GM12878 (cell line): Measurements from ENCODE around the gene ZNF836. TPM values are rescaled to one million over a fixed set of nuclear protein-coding genes. Genes with fewer than 3 reads are reported as not detected.

Experiments
- ATAC-seq: fragments of 200-7000 bp; cut with Tn5 transposase; 3 replicates; pipeline ENCODE4 v1.9.1; 2020; ENCODE audit warnings: mild to moderate bottlenecking, moderate library complexity
- BruUV-seq: library from RNA; stranded (reverse); fragments of 400-500 nt; replicated peaks from 2 replicates; lab custom pipeline; 2021; lab: Mats Ljungman, UMichigan
- CTCF ChIA-PET: fragments of 300-600 bp; sonication (Branson Sonifier 250); formaldehyde crosslinking; extraction: SDS; loops from one replicate; lab custom pipeline; 2021; ENCODE audit warnings: inconsistent platforms; lab: Yijun Ruan, JAX
- POLR2A ChIA-PET: fragments of 350-600 bp; formaldehyde crosslinking; extraction: SDS; loops from one replicate; lab custom pipeline; 2021; ENCODE audit warnings: inconsistent platforms; lab: Charles Lee
- RAD21 ChIA-PET: fragments of 300-600 bp; sonication (Branson Sonifier 250); formaldehyde crosslinking; loops from one replicate; lab custom pipeline; 2023; ENCODE audit warnings: antibody characterized with exemption; ENCODE audit not compliant: unreplicated experiment; lab: Charles Lee
- SMC1A ChIA-PET: fragments of 300-600 bp; sonication (Branson Sonifier 250); formaldehyde crosslinking; loops from one replicate; lab custom pipeline; 2023; ENCODE audit not compliant: unreplicated experiment, uncharacterized antibody; lab: Charles Lee
- DNase-seq: peaks from one replicate; pipeline ENCODE4 v3.0.0-alpha.2; 2011; ENCODE audit warnings: low read depth, low spot score
- FAIRE-seq: peaks from 3 replicates; lab custom pipeline; 2011; peaks lifted over from hg19 to GRCh38; lab: Jason Lieb, UNC
- H2AFZ ChIP-seq: 2 replicates; pipeline ENCODE4 v1.6.0; 2011; ENCODE audit warnings: low read depth, low read length, control low read depth; ENCODE audit not compliant: control insufficient read depth
- H3K27ac ChIP-seq: 2 replicates; pipeline ENCODE4 v1.5.1; 2011; ENCODE audit warnings: control low read depth; ENCODE audit not compliant: control insufficient read depth, insufficient read depth
- H3K27me3 ChIP-seq, 2 experiments: replicated peaks in 1 of 2; 2 replicates each; pipeline versions ENCODE4 v1.6.0 to v1.6.1; 2011; ENCODE audit warnings: low read length in 1 of 2; ENCODE audit not compliant: control insufficient read depth in 2 of 2, insufficient read depth in 2 of 2
- H3K36me3 ChIP-seq, 2 experiments: 2 replicates each; pipeline ENCODE4 v1.5.1; 2011; ENCODE audit warnings: low read length in 1 of 2; ENCODE audit not compliant: control insufficient read depth in 2 of 2, insufficient read depth in 2 of 2
- H3K4me1 ChIP-seq: 2 replicates; pipeline ENCODE4 v1.6.1; 2011; ENCODE audit warnings: mild to moderate bottlenecking, low read length, moderate library complexity, mixed read lengths; ENCODE audit not compliant: control insufficient read depth, insufficient read depth
- H3K4me2 ChIP-seq: 2 replicates; pipeline ENCODE4 v1.6.0; 2011; ENCODE audit warnings: control low read depth; ENCODE audit not compliant: control insufficient read depth, insufficient read depth
- H3K4me3 ChIP-seq: fragments of 200-600 bp; sonication (generic); 2 replicates; pipeline ENCODE4 v1.5.1; 2016
- H3K79me2 ChIP-seq: 2 replicates; pipeline ENCODE4 v1.6.0; 2011; ENCODE audit warnings: low read length; ENCODE audit not compliant: control insufficient read depth, insufficient read depth
- H3K9ac ChIP-seq: 2 replicates; pipeline ENCODE4 v1.8.0; 2011; ENCODE audit warnings: low read length, control low read depth, mixed read lengths; ENCODE audit not compliant: control insufficient read depth, insufficient read depth
- H3K9me3 ChIP-seq: replicated peaks from 3 replicates; pipeline ENCODE4 v1.5.1; 2011; ENCODE audit warnings: mild to moderate bottlenecking, low read length; ENCODE audit not compliant: control insufficient read depth, insufficient read depth
- H4K20me1 ChIP-seq: 2 replicates; pipeline ENCODE4 v1.6.0; 2011; ENCODE audit not compliant: control insufficient read depth, insufficient read depth
- BACH1 ChIP-seq: fragments of 450-650 bp; IDR thresholded peaks from 2 replicates; pipeline ENCODE4 v1.6.1; 2017; ENCODE audit warnings: mild to moderate bottlenecking, borderline replicate concordance
- HDAC2 ChIP-seq: fragments of 200-600 bp; sonication (generic); IDR thresholded peaks from 2 replicates; pipeline ENCODE4 v1.6.1; 2017
- NFYB ChIP-seq: IDR thresholded peaks from 2 replicates; pipeline ENCODE4 v1.6.1; 2011; ENCODE audit warnings: low read depth, mild to moderate bottlenecking, low read length, improper control_type of control experiment, moderate library complexity; ENCODE audit not compliant: insufficient read depth
- POLR2A ChIP-seq: IDR thresholded peaks from 2 replicates; pipeline ENCODE4 v1.6.1; 2011; ENCODE audit warnings: low read depth, mild to moderate bottlenecking, low read length
- SMAD5 ChIP-seq: IDR thresholded peaks from 2 replicates; pipeline ENCODE4 v1.6.1; 2016; ENCODE audit warnings: antibody characterized with exemption, low read depth
- SUPT20H ChIP-seq: IDR thresholded peaks from 2 replicates; pipeline ENCODE4 v1.6.1; 2011; ENCODE audit warnings: low read depth, mild to moderate bottlenecking, low read length, moderate library complexity, borderline replicate concordance; ENCODE audit not compliant: control insufficient read depth
- WGBS: methylation state at CpG from one replicate; pipeline ENCODE4 v1.1.6; 2016; ENCODE audit warnings: low lambda C conversion rate; ENCODE audit not compliant: insufficient replicate concordance, insufficient coverage; ENCODE audit errors: missing lambda C conversion rate; 5-methylcytosine and 5-hydroxymethylcytosine counted together
- in situ Hi-C: fragments of 300-500 bp; cut with MboI; formaldehyde crosslinking; loops from 9 replicates; pipeline ENCODE4 v1.14.3; 2018; ENCODE audit warnings: mixed read lengths
- intact Hi-C: fragments of 100-400 bp; cut with micrococcal nuclease; formaldehyde crosslinking; loops from one replicate; pipeline ENCODE4 v1.14.2; 2022; ENCODE audit not compliant: unreplicated experiment
- polyA plus RNA-seq, 11 experiments: library from polyadenylated mRNA; depleted of rRNA in 4 of 11; unstranded in 6 of 11; stranded (reverse) in 5 of 11; fragments of >200 nt; fragmentation: Nextera tagmentation in 4 of 11; fragmentation: Illumina TruSeq in 1 of 11; extraction: Ambion mirVana in 4 of 11; extraction: Trizol in 1 of 11; gene quantifications; 1 replicate in 1 of 11; 2 replicates in 10 of 11; pipeline versions ENCODE4 v1.2.1 to v1.2.3, GENCODE V29; 2011 to 2016; ENCODE audit warnings: inconsistent platforms in 2 of 11, missing spikeins in 2 of 11, low read depth in 1 of 11
- total RNA-seq, 4 experiments: library from RNA; depleted of rRNA in 3 of 4; stranded (reverse); fragments of >200 nt in 3 of 4; fragmentation: Illumina TruSeq in 1 of 4; extraction: Trizol in 1 of 4; gene quantifications; 2 replicates each; pipeline versions ENCODE4 v1.2.1 to v1.2.3, GENCODE V29; 2013 to 2021
- TF ChIP-seq, protein P1 (sequence below): IDR thresholded peaks from 2 replicates; pipeline ENCODE4 v1.6.1; 2011; ENCODE audit warnings: mild to moderate bottlenecking, low read depth, low read length, moderate library complexity; ENCODE audit not compliant: insufficient replicate concordance
- TF ChIP-seq, protein P2 (sequence below): IDR thresholded peaks from 2 replicates; pipeline ENCODE4 v1.6.1; 2012; ENCODE audit warnings: low read depth, low read length, improper control_type of control experiment
- TF ChIP-seq, protein P3 (sequence below): IDR thresholded peaks from 2 replicates; pipeline ENCODE4 v1.6.1; 2012; ENCODE audit warnings: low read depth, low read length, improper control_type of control experiment
- TF ChIP-seq, protein P4 (sequence below): fragments of 450-650 bp; IDR thresholded peaks from 2 replicates; pipeline ENCODE4 v1.6.1; 2017; ENCODE audit warnings: antibody characterized with exemption, mild to moderate bottlenecking, moderate library complexity

ZNF836 gene
- total and polyA plus RNA-seq, 10 of the 15 experiments (the other 5 are each of a cell fraction or from before 2014, with no cell fraction given) = 4.5 to 9.2 (median 6.2) TPM

DNA sequence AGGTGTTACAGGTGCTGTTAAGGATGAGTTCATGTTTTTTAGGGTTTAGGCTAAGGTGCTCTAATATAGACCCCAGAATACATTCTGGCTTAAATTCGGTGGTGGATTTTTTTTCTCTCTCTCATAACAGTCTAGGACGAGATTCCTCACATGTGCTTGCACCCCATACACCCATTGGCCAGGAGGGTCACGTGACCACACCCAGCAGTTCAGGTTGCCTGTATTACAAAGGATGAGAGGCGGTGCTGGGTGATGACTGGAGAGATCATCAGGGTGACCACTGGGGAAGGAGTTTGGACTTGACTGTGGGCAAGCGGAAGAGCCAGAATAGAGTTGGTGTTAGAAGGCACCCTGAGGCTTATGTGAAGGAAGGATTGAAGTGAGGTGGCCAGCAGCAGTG, 46.2 kb upstream of the ZNF836 start:
- no TSS peak for BruUV-seq
- DNase-seq (no peak), ATAC-seq (no peak), FAIRE-seq (no peak)
- POLR2A ChIA-PET = no interaction called here
- H3K9ac ChIP-seq = no peak overlapping the region
- H3K27me3 ChIP-seq = no peaks in the 10 kb centered on the region
- H3K4me2 ChIP-seq = no peak overlapping the region
- H3K36me3 ChIP-seq = peaks cover 59 to 67% of the 10 kb centered on the region in 2 experiments
- RAD21 ChIA-PET = no interaction called here
- no peaks in the 10 kb centered on the region for H4K20me1 ChIP-seq
- WGBS = 100% methylated on average over 5 of the region's 5 CpGs
- in situ Hi-C loops (no loop called here), intact Hi-C loops (no loop called here)
- no peak overlapping the region for H3K4me3 ChIP-seq
- H2AFZ ChIP-seq = no peak overlapping the region
- no peak overlapping the region for H3K27ac ChIP-seq
- CTCF ChIA-PET = no interaction called here
- SMC1A ChIA-PET = no interaction called here
- TF ChIP-seq, protein P1, sequence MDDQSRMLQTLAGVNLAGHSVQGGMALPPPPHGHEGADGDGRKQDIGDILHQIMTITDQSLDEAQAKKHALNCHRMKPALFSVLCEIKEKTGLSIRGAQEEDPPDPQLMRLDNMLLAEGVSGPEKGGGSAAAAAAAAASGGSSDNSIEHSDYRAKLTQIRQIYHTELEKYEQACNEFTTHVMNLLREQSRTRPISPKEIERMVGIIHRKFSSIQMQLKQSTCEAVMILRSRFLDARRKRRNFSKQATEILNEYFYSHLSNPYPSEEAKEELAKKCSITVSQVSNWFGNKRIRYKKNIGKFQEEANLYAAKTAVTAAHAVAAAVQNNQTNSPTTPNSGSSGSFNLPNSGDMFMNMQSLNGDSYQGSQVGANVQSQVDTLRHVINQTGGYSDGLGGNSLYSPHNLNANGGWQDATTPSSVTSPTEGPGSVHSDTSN = no peak
- TF ChIP-seq NFYB (0 out of 2 replicates have a peak, but pooled peaks have one; percentile 16), POLR2A (peak; percentile 45; the same call in 1 of the 2 replicates), SUPT20H (no peak)
- no peaks in the 10 kb centered on the region for H3K4me1 ChIP-seq
- H3K79me2 ChIP-seq = no peaks in the 10 kb centered on the region; the same call in 1 of the 2 replicates
- no peaks in the 10 kb centered on the region; the same call in 2 of the 3 replicates for H3K9me3 ChIP-seq

DNA sequence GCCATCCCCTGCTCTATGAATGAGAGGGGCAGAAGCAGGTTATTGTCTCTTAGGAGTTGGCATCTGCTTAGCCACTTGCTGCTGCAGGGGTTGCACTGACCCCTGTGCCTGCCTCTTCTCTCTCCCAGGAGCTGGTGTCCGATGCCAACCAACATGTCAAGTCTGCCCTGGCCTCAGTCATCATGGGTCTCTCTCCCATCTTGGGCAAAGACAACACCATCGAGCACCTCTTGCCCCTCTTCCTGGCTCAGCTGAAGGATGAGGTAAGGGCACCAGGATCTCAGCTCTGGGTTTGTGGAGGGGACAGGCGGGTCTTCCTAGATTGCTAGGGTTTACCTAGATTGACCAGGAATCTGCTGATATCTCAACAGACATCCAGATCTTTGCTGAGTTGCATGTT, 45.0 kb upstream of the ZNF836 start:
- Histone ChIP-seq H3K4me1 (no peaks in the 10 kb centered on the region), H3K9ac (no peak overlapping the region), H4K20me1 (no peaks in the 10 kb centered on the region), H3K27me3 (no peaks in the 10 kb centered on the region), H2AFZ (no peak overlapping the region), H3K4me3 (no peak overlapping the region), H3K79me2 (no peaks in the 10 kb centered on the region; the same call in 1 of the 2 replicates), H3K9me3 (no peaks in the 10 kb centered on the region; the same call in 2 of the 3 replicates), H3K36me3 (peaks cover 63 to 72% of the 10 kb centered on the region in 2 experiments), H3K27ac (no peak overlapping the region), H3K4me2 (no peak overlapping the region)
- ChIA-PET CTCF (no interaction called here), POLR2A (no interaction called here), RAD21 (no interaction called here), SMC1A (no interaction called here)
- DNase-seq (no peak), FAIRE-seq (no peak), ATAC-seq (no peak)
- intact Hi-C loops (no loop called here), in situ Hi-C loops (no loop called here)
- BruUV-seq = no TSS peak
- WGBS = 100% methylated on average over 3 of the region's 3 CpGs
- TF ChIP-seq, protein P2, sequence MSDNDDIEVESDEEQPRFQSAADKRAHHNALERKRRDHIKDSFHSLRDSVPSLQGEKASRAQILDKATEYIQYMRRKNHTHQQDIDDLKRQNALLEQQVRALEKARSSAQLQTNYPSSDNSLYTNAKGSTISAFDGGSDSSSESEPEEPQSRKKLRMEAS = no peak
- TF ChIP-seq, protein P3, sequence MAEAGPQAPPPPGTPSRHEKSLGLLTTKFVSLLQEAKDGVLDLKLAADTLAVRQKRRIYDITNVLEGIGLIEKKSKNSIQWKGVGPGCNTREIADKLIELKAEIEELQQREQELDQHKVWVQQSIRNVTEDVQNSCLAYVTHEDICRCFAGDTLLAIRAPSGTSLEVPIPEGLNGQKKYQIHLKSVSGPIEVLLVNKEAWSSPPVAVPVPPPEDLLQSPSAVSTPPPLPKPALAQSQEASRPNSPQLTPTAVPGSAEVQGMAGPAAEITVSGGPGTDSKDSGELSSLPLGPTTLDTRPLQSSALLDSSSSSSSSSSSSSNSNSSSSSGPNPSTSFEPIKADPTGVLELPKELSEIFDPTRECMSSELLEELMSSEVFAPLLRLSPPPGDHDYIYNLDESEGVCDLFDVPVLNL = no peak
- TF ChIP-seq BACH1 = no peak
- no peak for TF ChIP-seq HDAC2
- TF ChIP-seq, protein P1 = no peak
- no peak for TF ChIP-seq SMAD5
- TF ChIP-seq, protein P4, sequence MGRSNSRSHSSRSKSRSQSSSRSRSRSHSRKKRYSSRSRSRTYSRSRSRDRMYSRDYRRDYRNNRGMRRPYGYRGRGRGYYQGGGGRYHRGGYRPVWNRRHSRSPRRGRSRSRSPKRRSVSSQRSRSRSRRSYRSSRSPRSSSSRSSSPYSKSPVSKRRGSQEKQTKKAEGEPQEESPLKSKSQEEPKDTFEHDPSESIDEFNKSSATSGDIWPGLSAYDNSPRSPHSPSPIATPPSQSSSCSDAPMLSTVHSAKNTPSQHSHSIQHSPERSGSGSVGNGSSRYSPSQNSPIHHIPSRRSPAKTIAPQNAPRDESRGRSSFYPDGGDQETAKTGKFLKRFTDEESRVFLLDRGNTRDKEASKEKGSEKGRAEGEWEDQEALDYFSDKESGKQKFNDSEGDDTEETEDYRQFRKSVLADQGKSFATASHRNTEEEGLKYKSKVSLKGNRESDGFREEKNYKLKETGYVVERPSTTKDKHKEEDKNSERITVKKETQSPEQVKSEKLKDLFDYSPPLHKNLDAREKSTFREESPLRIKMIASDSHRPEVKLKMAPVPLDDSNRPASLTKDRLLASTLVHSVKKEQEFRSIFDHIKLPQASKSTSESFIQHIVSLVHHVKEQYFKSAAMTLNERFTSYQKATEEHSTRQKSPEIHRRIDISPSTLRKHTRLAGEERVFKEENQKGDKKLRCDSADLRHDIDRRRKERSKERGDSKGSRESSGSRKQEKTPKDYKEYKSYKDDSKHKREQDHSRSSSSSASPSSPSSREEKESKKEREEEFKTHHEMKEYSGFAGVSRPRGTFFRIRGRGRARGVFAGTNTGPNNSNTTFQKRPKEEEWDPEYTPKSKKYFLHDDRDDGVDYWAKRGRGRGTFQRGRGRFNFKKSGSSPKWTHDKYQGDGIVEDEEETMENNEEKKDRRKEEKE = no peak
